GM23338 (cell line): Measurements from ENCODE around the gene REEP1. TPM values are rescaled to one million over a fixed set of nuclear protein-coding genes. Genes with fewer than 3 reads are reported as not detected.

Experiments used
- ATAC-seq: fragments of 200-7000 bp; cut with Tn5 transposase; 3 replicates; pipeline ENCODE4 v1.9.1; 2020
- DNase-seq: peaks from one replicate; pipeline ENCODE4 v3.0.0-alpha.2; 2015; ENCODE audit warnings: low spot score
- H2AFZ ChIP-seq: fragments of 200-600 bp; sonication (generic); 2 replicates; pipeline ENCODE4 v1.8.0; 2016; ENCODE audit warnings: antibody characterized with exemption, mild to moderate bottlenecking, moderate library complexity
- H3F3A ChIP-seq: fragments of 200-600 bp; sonication (generic); replicated peaks from 2 replicates; pipeline ENCODE4 v1.8.0; 2017; ENCODE audit warnings: antibody characterized with exemption, mixed run types, low read depth
- H3K27ac ChIP-seq: fragments of 200-600 bp; sonication (generic); 2 replicates; pipeline ENCODE4 v1.6.1; 2016; ENCODE audit warnings: low read depth
- H3K27me3 ChIP-seq: fragments of 200-600 bp; sonication (generic); 2 replicates; pipeline ENCODE4 v1.8.0; 2016; ENCODE audit warnings: mild to moderate bottlenecking, mixed run types, moderate library complexity; ENCODE audit not compliant: insufficient read depth
- H3K36me3 ChIP-seq: fragments of 200-600 bp; sonication (generic); 2 replicates; pipeline ENCODE4 v1.8.0; 2016; ENCODE audit warnings: mild to moderate bottlenecking; ENCODE audit not compliant: insufficient read depth
- H3K4me1 ChIP-seq: fragments of 200-600 bp; sonication (generic); 2 replicates; pipeline ENCODE4 v1.8.0; 2016; ENCODE audit warnings: mild to moderate bottlenecking, moderate library complexity; ENCODE audit not compliant: insufficient read depth
- H3K4me2 ChIP-seq: fragments of 200-600 bp; sonication (generic); 2 replicates; pipeline ENCODE4 v1.7.1; 2017; ENCODE audit warnings: mixed run types
- H3K4me3 ChIP-seq: fragments of 200-600 bp; sonication (generic); 2 replicates; pipeline ENCODE4 v1.6.1; 2016; ENCODE audit warnings: mixed run types
- H3K79me2 ChIP-seq: fragments of 200-600 bp; sonication (generic); replicated peaks from 2 replicates; pipeline ENCODE4 v1.8.0; 2017; ENCODE audit warnings: mild to moderate bottlenecking; ENCODE audit not compliant: insufficient read depth
- H3K9me2 ChIP-seq: fragments of 200-600 bp; sonication (generic); 2 replicates; pipeline ENCODE4 v1.8.0; 2017; ENCODE audit not compliant: insufficient read depth
- H4K20me1 ChIP-seq: fragments of 200-600 bp; sonication (generic); replicated peaks from 2 replicates; pipeline ENCODE4 v1.8.0; 2017; ENCODE audit warnings: mild to moderate bottlenecking; ENCODE audit not compliant: insufficient read depth
- H3K27ac Mint-ChIP-seq: 2 replicates; pipeline ENCODE4 v1.8.0; 2020; ENCODE audit warnings: inconsistent platforms, mild to moderate bottlenecking, moderate library complexity, mixed read lengths
- H3K27me3 Mint-ChIP-seq: 3 replicates; pipeline ENCODE4 v1.8.0; 2022; ENCODE audit warnings: low read depth, mild to moderate bottlenecking, moderate library complexity, mixed read lengths, inconsistent platforms; ENCODE audit not compliant: insufficient read depth, poor library complexity
- H3K36me3 Mint-ChIP-seq: 3 replicates; pipeline ENCODE4 v1.8.0; 2021; ENCODE audit warnings: low read depth, mild to moderate bottlenecking, inconsistent platforms, moderate library complexity, mixed read lengths
- H3K4me1 Mint-ChIP-seq: 3 replicates; pipeline ENCODE4 v1.8.0; 2020; ENCODE audit warnings: mild to moderate bottlenecking, inconsistent platforms, mixed read lengths
- H3K4me3 Mint-ChIP-seq: 3 replicates; pipeline ENCODE4 v1.8.0; 2021; ENCODE audit warnings: moderate library complexity, mild to moderate bottlenecking, inconsistent platforms, mixed read lengths
- H3K9me3 Mint-ChIP-seq: 3 replicates; pipeline ENCODE4 v1.8.0; 2020; ENCODE audit warnings: moderate library complexity, mild to moderate bottlenecking, inconsistent platforms, mixed read lengths
- CTCF ChIP-seq, 2 experiments: fragments of 200-600 bp in 1 of 2; sonication (generic) in 1 of 2; conservative IDR thresholded peaks; 2 replicates each; pipeline versions ENCODE4 v1.5.1 to v1.6.1; 2016 to 2017; ENCODE audit warnings: antibody characterized with exemption in 2 of 2, low read depth in 2 of 2, mild to moderate bottlenecking in 2 of 2, moderate library complexity in 1 of 2
- EZH2 ChIP-seq: fragments of 200-600 bp; sonication (generic); IDR thresholded peaks from one replicate; pipeline ENCODE4 v1.8.0; 2017; ENCODE audit warnings: antibody characterized with exemption, mild to moderate bottlenecking, low read depth; ENCODE audit not compliant: unreplicated experiment
- EZH2phosphoT487 ChIP-seq: fragments of 200-600 bp; sonication (generic); IDR thresholded peaks from one replicate; pipeline ENCODE4 v1.8.1; 2018; ENCODE audit warnings: antibody characterized with exemption; ENCODE audit not compliant: unreplicated experiment
- JUNB ChIP-seq: IDR thresholded peaks from one replicate; pipeline ENCODE4 v1.6.1; 2016; ENCODE audit warnings: antibody characterized with exemption; ENCODE audit not compliant: unreplicated experiment
- NANOG ChIP-seq: IDR thresholded peaks from 2 replicates; pipeline ENCODE4 v1.6.1; 2016; ENCODE audit warnings: antibody characterized with exemption, borderline replicate concordance
- REST ChIP-seq: IDR thresholded peaks from one replicate; pipeline ENCODE4 v1.6.1; 2018; ENCODE audit warnings: antibody characterized with exemption; ENCODE audit not compliant: unreplicated experiment
- ZNF114 ChIP-seq: fragments of 250-450 bp; sonication (Bioruptor Pico); IDR thresholded peaks from 2 replicates; pipeline ENCODE4 v1.5.0; 2020; ENCODE audit warnings: mild to moderate bottlenecking, moderate library complexity
- ZNF331 ChIP-seq: fragments of 250-450 bp; sonication (Bioruptor Pico); IDR thresholded peaks from 2 replicates; pipeline ENCODE4 v1.5.0; 2020; ENCODE audit warnings: low read depth, mild to moderate bottlenecking, moderate library complexity
- ZNF462 ChIP-seq: fragments of 250-450 bp; sonication (Bioruptor Pico); IDR thresholded peaks from 2 replicates; pipeline ENCODE4 v1.5.0; 2020; ENCODE audit warnings: mild to moderate bottlenecking, moderate library complexity
- polyA plus RNA-seq: library from polyadenylated mRNA; unstranded; fragments of >200 nt; fragmentation: Nextera tagmentation; extraction: Ambion mirVana; gene quantifications from 2 replicates; pipeline ENCODE4 v1.2.1, GENCODE V29; 2016
- total RNA-seq: library from RNA; depleted of rRNA; stranded (reverse); fragments of >200 nt; shearing (Covaris generic); gene quantifications from 2 replicates; pipeline ENCODE4 v1.2.3, GENCODE V29; 2014

The REEP1 gene
- total and polyA plus RNA-seq, 2 experiments from 2014 or later, result 1.6 to 1.8 TPM

DNA sequence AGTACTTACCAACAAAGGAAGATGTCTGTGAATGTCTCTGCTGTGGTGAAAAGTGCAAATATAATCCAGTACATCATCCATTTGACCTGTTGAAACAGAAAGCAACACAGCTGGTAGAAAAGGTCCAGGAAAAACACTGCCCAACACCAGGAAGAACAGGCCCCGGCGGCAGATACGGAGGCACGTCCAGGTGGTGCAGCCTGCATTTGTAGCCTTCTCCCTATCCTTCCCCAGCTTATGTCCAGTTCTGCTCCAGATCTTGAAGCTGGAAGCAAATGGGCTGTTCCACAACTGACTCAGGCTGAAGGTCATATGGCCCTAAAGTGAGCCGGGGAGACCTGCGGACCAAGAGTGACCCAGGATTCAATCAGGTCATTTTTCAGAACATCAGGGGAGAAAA, 73.5 kb downstream of the REEP1 start (continued):
- TF ChIP-seq CTCF (conservative IDR thresholded peaks at IDR 0.05; ENCODE audit: low read depth in 2 of 2) (no peak), ZNF331 (CRISPR knock-in tag) (no peak), EZH2phosphoT487 (no peak), ZNF114 (CRISPR knock-in tag) (no peak)

DNA sequence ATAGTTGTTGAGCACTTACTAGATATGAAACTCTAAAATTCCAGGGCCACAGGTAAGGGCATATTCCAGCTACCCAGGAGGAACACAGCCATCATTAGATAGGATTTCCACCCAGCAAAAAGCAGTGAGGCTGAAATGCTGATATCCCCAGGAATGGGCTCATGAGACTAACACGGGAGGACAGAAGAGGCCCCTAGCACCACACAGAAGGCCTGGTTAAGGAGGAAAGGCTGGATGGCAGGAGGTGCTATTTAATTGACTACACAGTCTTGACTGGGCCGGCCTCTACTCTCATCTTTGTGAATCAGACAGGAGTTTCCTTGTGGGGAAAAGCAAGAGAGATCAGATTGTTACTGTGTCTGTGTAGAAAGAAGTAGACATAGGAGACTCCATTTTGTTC, 76.4 kb downstream of the REEP1 start:
- Histone ChIP-seq H3K79me2 (no peaks in the 10 kb centered on the region), H3K36me3 (no peaks in the 10 kb centered on the region), H4K20me1 (no peaks in the 10 kb centered on the region), H3K4me1 (peaks cover 8% of the 10 kb centered on the region), H3K4me2 (no peak overlapping the region), H3K27ac (no peak overlapping the region), H3K27me3 (no peaks in the 10 kb centered on the region), H3K9me2 (0 out of 2 replicates have a peak, but pooled peaks cover 5% of the 10 kb centered on the region), H2AFZ (no peak overlapping the region), H3K4me3 (no peak overlapping the region), H3F3A (no peaks in the 10 kb centered on the region)
- Mint-ChIP-seq H3K27me3 (peaks cover 2% of the 10 kb centered on the region), H3K36me3 (no peaks in the 10 kb centered on the region), H3K4me1 (peaks cover 9% of the 10 kb centered on the region), H3K9me3 (peaks cover 6% of the 10 kb centered on the region; the same call in 2 of the 3 replicates), H3K4me3 (no peak overlapping the region), H3K27ac (no peak overlapping the region)
- TF ChIP-seq JUNB (no peak), REST (no peak), EZH2 (no peak), NANOG (no peak), ZNF462 (CRISPR knock-in tag) (no peak)
- DNase-seq, result no peak
- no peak for ATAC-seq
